Retina (tissue), 1 donor: ENCODE results near the gene ABCC5.
"Not testable (repeated sequence)": the region's sequence is repeated elsewhere in the genome, so short reads cannot be mapped to it uniquely, and the experiment has no call there.

Experiments used
- DNase-seq: peaks from one replicate; pipeline ENCODE4 v3.0.0-alpha.2; 2016

Gene ABCC5

GRCh38 chr3:184015381-184016019 is 2.2 kb downstream of the ABCC5 start:
- DNase-seq = peak; percentile 28

GRCh38 chr3:184011937-184012889 is 5.5 kb downstream of the ABCC5 start:
- DNase-seq = no peak

- DNase-seq = no peak
Measured at GRCh38 chr3:184011230-184011876, 6.3 kb downstream of the ABCC5 start.

GRCh38 chr3:184008161-184008560 is 9.5 kb downstream of the ABCC5 start:
- DNase-seq = no peak

- not testable (repeated sequence) for DNase-seq
Measured at GRCh38 chr3:184007143-184007813, 10.4 kb downstream of the ABCC5 start.

GRCh38 chr3:184005941-184006507 is 11.7 kb downstream of the ABCC5 start:
- no peak for DNase-seq

GRCh38 chr3:184004476-184004875 is 13.2 kb downstream of the ABCC5 start:
- no peak for DNase-seq

- DNase-seq = no peak
Measured at GRCh38 chr3:184003187-184003967, 14.3 kb downstream of the ABCC5 start.

GRCh38 chr3:184002469-184002868 is 15.2 kb downstream of the ABCC5 start:
- no peak for DNase-seq

GRCh38 chr3:184001761-184002160 is 15.9 kb downstream of the ABCC5 start:
- DNase-seq = no peak

GRCh38 chr3:183991403-183991802 is 26.3 kb downstream of the ABCC5 start:
- no peak for DNase-seq

- no peak for DNase-seq
Measured at GRCh38 chr3:183988216-183988790, 29.4 kb downstream of the ABCC5 start.

GRCh38 chr3:183987000-183987600 is 30.6 kb downstream of the ABCC5 start:
- no peak for DNase-seq

- DNase-seq = no peak
Measured at GRCh38 chr3:183984749-183985729, 32.6 kb downstream of the ABCC5 start.

- DNase-seq = no peak
Measured at GRCh38 chr3:183984127-183984740, 33.5 kb downstream of the ABCC5 start.

- no peak for DNase-seq
Measured at GRCh38 chr3:183981990-183982644, 35.6 kb downstream of the ABCC5 start.

- no peak for DNase-seq
Measured at GRCh38 chr3:183980403-183980802, 37.3 kb downstream of the ABCC5 start.

GRCh38 chr3:183975981-183976662 is 41.6 kb downstream of the ABCC5 start:
- no peak for DNase-seq
